T-helper 2 cell treated with Interferon-gamma antibody and Interleukin-4, amounts not matched to agents 5 μg/mL and 100 μg/mL, for 36 hours (primary cell): Measurements from ENCODE around the gene ZP2.
"Not testable (repeated sequence)": the region's sequence is repeated elsewhere in the genome, so short reads cannot be mapped to it uniquely, and the experiment has no call there.

Source experiments
- DNase-seq: peaks from one replicate; pipeline ENCODE4 v3.0.0; 2021; ENCODE audit warnings: low spot score
- H3K27ac Mint-ChIP-seq: one replicate; pipeline ENCODE4 v1.8.0; 2021; ENCODE audit warnings: mild to moderate bottlenecking, mixed read lengths
- H3K27me3 Mint-ChIP-seq: one replicate; pipeline ENCODE4 v1.8.0; 2021; ENCODE audit warnings: low read depth, mixed read lengths
- H3K36me3 Mint-ChIP-seq: one replicate; pipeline ENCODE4 v1.8.0; 2021; ENCODE audit warnings: low read depth, mixed read lengths
- H3K4me1 Mint-ChIP-seq: one replicate; pipeline ENCODE4 v1.8.0; 2021; ENCODE audit warnings: low read depth, mixed read lengths
- H3K4me3 Mint-ChIP-seq: one replicate; pipeline ENCODE4 v1.8.0; 2022; ENCODE audit warnings: mild to moderate bottlenecking, moderate library complexity, mixed read lengths
- H3K9me3 Mint-ChIP-seq: one replicate; pipeline ENCODE4 v1.8.0; 2021; ENCODE audit warnings: mixed read lengths

ZP2 gene

DNA sequence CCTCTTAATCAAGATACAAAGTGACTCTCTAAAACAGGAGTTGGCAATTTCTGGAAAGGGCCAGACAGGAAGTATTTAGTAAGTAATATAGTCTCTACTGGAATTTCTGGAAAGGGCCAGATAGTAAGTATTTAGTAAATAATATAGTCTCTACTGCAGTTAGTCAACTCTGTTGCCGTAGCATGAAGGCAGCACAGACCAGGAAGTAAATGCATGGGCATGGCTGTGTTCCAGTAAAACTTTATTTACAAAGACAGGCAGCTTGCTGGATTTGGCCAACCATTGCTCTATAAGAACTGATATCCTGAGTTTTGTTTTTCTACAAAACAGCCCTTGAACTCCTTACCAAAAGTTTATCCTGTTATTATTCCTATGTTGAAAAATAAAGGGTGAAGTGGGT is 36.0 kb downstream of the ZP2 start:
- Mint-ChIP-seq H3K4me3 (no peak overlapping the region), H3K27me3 (no peaks in the 10 kb centered on the region), H3K9me3 (no peaks in the 10 kb centered on the region), H3K4me1 (no peaks in the 10 kb centered on the region), H3K27ac (no peak overlapping the region), H3K36me3 (peaks cover 35% of the 10 kb centered on the region)
- no peak for DNase-seq

DNA sequence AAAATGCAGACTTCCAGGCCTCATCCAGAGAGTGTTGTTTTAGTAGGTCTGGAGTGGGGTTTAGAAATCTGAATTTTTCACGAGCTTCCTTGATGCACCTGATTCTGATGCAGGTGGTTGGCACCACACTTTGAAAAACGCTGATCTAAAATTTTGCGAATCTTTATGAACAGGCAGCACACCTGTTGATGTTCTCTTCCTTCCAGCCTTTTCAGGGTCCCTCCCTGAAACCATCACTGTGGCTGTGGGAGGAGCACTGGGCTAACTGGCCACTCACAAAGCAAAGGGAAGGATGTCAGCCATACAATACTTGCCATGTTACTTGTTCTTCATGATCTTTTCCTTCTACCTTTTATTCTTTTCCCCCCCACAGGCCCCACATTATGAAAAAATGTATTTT is 38.7 kb downstream of the ZP2 start:
- H3K36me3 Mint-ChIP-seq: peaks cover 21% of the 10 kb centered on the region
- no peaks in the 10 kb centered on the region for H3K4me1 Mint-ChIP-seq
- H3K27ac Mint-ChIP-seq: no peak overlapping the region
- DNase-seq: no peak
- no peaks in the 10 kb centered on the region for H3K27me3 Mint-ChIP-seq
- H3K4me3 Mint-ChIP-seq: no peak overlapping the region
- no peaks in the 10 kb centered on the region for H3K9me3 Mint-ChIP-seq

DNA sequence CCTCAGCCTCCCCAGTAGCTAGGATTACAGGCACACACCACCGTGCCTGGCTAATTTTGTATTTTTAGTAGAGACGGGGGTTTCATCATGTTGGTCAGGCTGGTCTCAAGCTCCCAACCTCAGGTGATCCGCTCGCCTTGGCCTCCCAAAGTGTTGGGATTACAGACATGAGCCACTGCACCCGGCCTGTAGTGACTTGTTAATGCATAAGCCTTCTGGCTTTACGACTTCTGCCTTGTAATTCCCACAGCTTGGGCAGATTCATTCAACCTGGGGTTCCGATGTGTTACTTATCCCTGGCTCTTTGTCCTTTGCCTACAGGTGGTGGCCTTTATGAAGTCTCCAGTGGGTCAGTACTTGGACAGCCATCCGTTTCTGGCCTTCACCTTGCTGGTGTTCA is 41.3 kb downstream of the ZP2 start:
- not testable (repeated sequence) for H3K9me3 Mint-ChIP-seq, H3K27me3 Mint-ChIP-seq, DNase-seq, H3K27ac Mint-ChIP-seq, H3K4me3 Mint-ChIP-seq, H3K4me1 Mint-ChIP-seq
- H3K36me3 Mint-ChIP-seq: peaks cover 24% of the 10 kb centered on the region

DNA sequence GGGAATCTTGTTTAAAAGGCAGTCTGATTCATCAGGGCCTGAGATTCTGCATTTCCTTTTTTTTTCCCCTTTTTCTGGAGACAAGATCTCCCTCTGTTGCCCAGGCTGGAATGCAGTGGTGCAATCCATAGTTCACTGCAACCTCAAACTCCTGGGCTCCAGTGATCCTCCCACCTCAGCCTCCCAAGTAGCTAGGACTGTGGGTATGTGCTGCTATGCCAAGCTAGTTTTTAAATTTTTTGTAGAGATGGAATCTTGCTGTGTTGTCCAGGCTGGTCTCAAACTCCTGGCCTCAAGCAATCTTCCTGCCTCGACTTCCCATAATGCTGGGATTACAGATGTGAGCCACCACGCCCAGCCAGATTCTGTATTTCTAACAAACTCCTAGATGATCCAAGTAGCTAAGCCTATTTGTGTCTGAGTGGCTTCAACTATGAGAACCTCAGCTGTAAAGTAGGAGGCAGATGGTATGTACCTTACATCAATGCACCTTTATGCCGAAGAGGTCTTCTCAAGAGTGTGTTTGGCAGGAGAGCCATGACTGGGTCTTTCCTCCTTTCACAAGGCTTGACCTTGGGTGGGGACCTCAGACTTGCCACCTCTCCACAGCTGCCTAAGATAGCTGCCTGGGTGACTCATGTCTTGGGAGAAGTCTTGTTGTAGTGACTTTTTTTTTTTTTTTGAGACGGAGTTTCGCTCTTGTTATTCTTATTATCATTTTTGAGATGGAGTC is 42.0 kb downstream of the ZP2 start:
- H3K9me3 Mint-ChIP-seq: no peaks in the 10 kb centered on the region
- no peaks in the 10 kb centered on the region for H3K27me3 Mint-ChIP-seq
- H3K4me3 Mint-ChIP-seq: no peak overlapping the region
- DNase-seq: no peak
- peaks cover 24% of the 10 kb centered on the region for H3K36me3 Mint-ChIP-seq
- H3K4me1 Mint-ChIP-seq: no peaks in the 10 kb centered on the region
- no peak overlapping the region for H3K27ac Mint-ChIP-seq

DNA sequence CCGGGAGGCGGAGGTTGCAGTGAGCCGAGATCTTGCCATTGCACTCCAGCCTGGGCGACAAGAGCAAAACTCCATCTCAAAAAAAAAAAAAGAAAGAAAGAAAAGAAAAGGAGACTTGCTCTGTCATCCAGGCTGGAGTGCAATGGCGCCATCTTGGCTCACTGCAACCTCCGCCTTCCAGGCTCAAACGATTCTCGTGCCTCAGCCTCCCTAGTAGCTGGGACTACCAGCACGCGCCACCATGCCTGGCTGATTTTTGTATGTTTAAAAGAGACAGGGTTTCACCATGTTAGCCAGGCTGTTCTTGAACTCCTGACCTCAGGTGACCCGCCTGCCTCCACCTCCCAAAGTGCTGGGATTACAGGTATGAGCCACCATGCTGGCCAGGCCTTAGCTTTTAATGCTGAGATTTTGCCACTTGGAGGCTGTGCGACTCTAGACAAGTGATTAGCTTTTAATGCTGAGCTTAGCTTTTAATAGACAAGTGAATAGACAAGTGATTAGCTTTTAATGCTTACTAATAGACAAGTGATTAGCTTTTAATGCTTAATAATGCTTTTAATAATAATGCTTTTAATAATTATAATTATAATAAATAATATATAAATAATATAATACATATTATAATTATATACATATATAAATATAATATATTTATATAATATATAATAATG is 43.3 kb downstream of the ZP2 start:
- DNase-seq: no peak
- Mint-ChIP-seq H3K9me3 (no peaks in the 10 kb centered on the region), H3K36me3 (peaks cover 20% of the 10 kb centered on the region), H3K4me1 (no peaks in the 10 kb centered on the region), H3K27ac (no peak overlapping the region), H3K4me3 (no peak overlapping the region), H3K27me3 (no peaks in the 10 kb centered on the region)

DNA sequence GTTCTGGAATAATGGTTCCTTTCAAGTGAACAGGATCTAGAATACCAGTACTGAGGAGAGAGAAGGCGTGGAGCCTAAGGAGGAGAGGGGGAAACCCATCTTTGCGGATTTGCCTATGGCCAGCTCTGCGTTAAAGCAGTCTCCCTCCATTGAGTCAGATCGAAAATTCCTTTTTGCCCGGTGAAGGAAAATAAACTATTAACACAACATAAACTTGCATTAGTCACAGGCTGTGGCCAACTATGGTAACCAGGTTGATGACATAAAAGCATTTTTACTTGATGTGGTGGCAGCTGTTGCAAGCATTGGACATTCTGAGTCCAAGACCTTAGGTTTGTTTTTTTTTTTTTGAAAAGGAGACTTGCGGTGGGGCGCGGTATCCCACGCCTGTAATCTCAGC is 44.0 kb downstream of the ZP2 start:
- no peak overlapping the region for H3K27ac Mint-ChIP-seq
- DNase-seq: no peak
- H3K27me3 Mint-ChIP-seq: no peaks in the 10 kb centered on the region
- peaks cover 2% of the 10 kb centered on the region for H3K4me1 Mint-ChIP-seq
- H3K36me3 Mint-ChIP-seq: peaks cover 20% of the 10 kb centered on the region
- no peak overlapping the region for H3K4me3 Mint-ChIP-seq
- H3K9me3 Mint-ChIP-seq: no peaks in the 10 kb centered on the region

DNA sequence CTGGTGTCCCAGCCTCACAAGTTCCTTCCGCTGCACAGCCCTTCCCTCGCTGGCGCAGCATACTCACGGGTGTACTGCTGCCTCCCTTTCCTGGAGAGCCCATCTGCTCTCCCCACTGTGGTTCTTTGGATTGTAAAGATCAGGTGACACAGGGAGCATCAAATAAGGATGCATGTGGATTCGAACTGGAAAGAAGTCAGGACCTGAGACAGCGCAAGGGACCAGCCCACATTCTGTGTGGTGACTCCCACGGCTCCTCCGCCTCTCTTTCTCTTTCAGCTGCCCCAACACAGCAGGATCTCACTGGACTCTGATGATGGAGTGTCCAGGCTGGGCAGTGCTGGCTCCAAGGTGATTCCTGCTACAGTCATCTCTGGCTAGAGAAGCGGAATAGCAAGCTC is 44.8 kb downstream of the ZP2 start:
- Mint-ChIP-seq H3K9me3 (no peaks in the 10 kb centered on the region), H3K4me3 (no peak overlapping the region), H3K36me3 (peaks cover 22% of the 10 kb centered on the region), H3K27me3 (no peaks in the 10 kb centered on the region), H3K27ac (no peak overlapping the region), H3K4me1 (peaks cover 2% of the 10 kb centered on the region)
- no peak for DNase-seq

DNA sequence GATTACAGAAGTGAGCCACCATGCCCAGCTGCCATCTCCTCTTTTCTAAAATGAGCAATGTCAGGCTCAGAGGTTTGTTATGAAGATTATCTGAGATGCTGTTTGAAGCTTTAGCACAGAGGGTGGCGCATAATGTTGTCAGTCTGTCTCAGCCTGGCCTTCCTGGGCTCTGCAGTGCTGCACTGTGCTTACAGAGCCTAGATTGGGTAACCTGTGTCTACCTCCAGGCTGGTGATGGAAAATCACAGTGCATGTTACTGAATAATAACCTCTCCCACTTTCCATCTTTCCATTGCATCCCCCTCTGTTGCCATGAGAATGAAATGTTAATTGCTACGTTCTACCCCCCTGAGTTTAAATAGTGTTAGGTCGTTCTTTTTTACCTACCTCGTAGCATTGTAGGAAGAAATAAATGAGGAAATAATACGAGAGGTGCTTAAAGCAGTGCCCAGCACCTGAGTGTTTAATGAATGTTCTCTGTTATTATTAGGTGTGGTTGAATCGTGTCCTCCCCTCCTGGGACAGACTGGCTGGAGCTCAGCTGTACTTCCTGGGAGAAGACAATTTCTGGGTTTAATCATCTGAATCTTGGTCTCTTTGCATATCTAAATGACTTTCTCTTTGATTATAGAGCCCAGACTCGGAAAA is 46.7 kb downstream of the ZP2 start:
- Mint-ChIP-seq H3K4me1 (peaks cover 4% of the 10 kb centered on the region), H3K36me3 (peaks cover 16% of the 10 kb centered on the region), H3K9me3 (no peaks in the 10 kb centered on the region), H3K4me3 (no peak overlapping the region), H3K27ac (no peak overlapping the region), H3K27me3 (no peaks in the 10 kb centered on the region)
- DNase-seq: no peak

DNA sequence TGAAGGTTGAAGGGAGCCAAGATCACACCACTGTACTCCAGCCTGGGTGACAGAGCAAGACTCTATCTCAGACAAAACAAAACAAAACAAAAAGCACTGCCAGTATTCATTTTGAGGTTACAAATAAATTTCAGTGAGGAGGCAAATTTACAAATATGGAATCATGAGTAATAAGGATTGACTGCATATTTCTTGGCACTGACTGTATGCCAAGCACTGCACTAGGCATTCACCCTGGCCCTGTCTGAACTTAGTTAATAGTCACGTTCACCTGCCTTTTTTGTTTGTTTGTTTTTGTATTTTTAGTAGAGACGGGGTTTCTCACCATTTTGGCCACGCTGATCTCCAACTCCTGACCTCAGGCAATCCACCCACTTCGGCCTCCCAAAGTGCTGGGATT is 47.8 kb downstream of the ZP2 start:
- Mint-ChIP-seq H3K4me3 (no peak overlapping the region), H3K9me3 (no peaks in the 10 kb centered on the region), H3K36me3 (peaks cover 12% of the 10 kb centered on the region), H3K27me3 (no peaks in the 10 kb centered on the region), H3K4me1 (peaks cover 9% of the 10 kb centered on the region), H3K27ac (no peak overlapping the region)
- DNase-seq: no peak

DNA sequence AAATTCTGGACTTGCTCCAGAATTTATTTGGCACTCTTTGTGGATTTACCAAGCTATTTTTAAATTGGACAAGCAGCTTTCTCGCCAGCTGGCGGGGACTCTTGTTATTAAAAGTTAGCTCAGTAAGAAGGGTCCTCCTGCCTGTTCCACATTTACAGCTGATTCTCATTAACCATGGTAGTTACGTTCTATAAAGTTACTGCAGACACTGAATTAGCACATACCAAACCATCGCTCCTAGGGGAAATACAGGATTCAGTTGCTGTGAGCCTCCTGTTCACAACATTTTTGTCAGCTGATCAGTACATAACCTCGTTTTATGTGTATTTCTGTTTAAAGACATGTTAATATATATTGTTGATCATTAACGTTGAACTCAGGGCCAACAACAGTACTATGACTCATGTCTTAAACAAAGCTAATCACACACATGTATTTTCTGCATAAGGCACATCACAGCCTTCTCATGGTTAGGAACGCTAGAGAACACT is 48.7 kb downstream of the ZP2 start:
- H3K27me3 Mint-ChIP-seq: no peaks in the 10 kb centered on the region
- no peak overlapping the region for H3K4me3 Mint-ChIP-seq
- no peak for DNase-seq
- no peaks in the 10 kb centered on the region for H3K9me3 Mint-ChIP-seq
- H3K27ac Mint-ChIP-seq: no peak overlapping the region
- peaks cover 12% of the 10 kb centered on the region for H3K36me3 Mint-ChIP-seq
- peaks cover 15% of the 10 kb centered on the region for H3K4me1 Mint-ChIP-seq

DNA sequence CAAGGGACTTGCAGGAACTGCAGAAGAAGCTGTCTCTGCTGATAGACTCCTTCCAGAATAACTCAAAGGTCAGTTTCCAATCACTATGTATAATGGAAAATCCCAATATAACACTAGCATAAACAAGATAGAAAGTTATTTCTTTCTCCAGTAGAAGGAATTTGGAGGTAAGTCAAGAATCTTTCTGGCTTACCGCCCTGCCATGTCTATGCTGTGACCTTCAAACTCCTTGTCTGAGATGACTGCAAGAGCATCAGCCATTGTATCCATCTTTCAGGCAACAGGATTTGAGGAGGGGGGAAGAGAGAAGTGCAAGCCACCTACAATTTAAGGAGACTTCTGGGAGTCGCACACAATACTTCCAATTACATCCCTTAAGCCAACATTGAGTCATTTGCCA is 50.2 kb downstream of the ZP2 start:
- peaks cover 12% of the 10 kb centered on the region for H3K36me3 Mint-ChIP-seq
- H3K4me3 Mint-ChIP-seq: no peak overlapping the region
- H3K27ac Mint-ChIP-seq: no peak overlapping the region
- peaks cover 19% of the 10 kb centered on the region for H3K4me1 Mint-ChIP-seq
- H3K27me3 Mint-ChIP-seq: no peaks in the 10 kb centered on the region
- DNase-seq: no peak
- H3K9me3 Mint-ChIP-seq: no peaks in the 10 kb centered on the region

DNA sequence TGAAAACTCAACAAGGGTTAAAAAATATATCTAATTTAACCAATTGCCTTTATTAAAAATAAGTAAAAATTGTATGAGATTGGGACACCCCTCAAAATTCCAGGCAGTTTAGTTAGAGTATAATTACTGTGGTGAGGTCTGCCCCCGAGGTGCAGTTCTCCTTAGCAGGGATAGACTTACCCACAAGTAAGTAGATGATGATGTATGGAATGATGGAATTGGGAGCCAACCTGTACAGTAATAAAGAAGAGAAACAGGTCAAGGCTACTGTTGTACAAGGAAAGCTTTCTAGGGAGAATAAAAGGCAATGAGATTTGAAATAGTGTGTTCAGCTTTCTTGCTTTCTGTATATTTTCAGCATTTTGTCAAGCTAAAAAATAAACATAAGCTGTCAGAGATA is 51.1 kb downstream of the ZP2 start:
- H3K27me3 Mint-ChIP-seq: no peaks in the 10 kb centered on the region
- H3K36me3 Mint-ChIP-seq: peaks cover 9% of the 10 kb centered on the region
- no peak overlapping the region for H3K4me3 Mint-ChIP-seq
- no peaks in the 10 kb centered on the region for H3K9me3 Mint-ChIP-seq
- DNase-seq: no peak
- peaks cover 19% of the 10 kb centered on the region for H3K4me1 Mint-ChIP-seq
- no peak overlapping the region for H3K27ac Mint-ChIP-seq

DNA sequence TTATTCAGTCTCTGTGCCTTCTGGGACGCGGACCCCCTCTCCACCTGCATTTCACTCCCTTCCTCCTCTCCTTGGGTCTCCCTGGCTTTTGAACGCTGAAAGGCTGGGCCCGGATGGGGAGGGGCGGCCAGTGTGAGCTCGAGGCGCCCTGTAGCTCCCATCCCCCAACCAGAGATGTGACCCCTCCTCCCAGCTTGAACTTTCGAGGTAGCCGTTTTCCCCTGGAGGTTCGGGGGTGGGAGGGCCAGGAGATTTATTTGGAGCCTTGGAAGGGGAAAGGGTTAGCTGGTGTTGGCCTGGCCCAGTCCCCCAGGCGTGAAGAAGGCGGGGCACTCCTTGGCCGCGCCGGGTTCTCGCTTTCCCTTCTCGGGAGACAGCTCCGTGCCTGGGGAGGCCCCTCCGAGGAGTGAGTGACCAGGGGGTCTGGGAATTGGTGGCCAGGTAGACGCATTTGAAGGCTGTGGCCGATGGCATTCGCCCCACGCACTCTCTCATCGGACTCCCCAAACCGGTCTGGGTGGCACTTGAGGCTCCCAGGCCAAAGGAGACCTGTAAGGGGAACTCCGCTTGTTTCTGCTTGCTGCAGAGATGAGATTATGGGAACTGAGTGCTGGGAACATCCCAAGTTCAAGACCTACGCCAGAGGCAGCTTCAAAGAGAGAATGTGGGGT is 52.0 kb downstream of the ZP2 start:
- H3K4me3 Mint-ChIP-seq: peak overlapping the region; percentile 95
- no peaks in the 10 kb centered on the region for H3K27me3 Mint-ChIP-seq
- peaks cover 19% of the 10 kb centered on the region for H3K4me1 Mint-ChIP-seq
- H3K36me3 Mint-ChIP-seq: peaks cover 8% of the 10 kb centered on the region
- DNase-seq: no peak
- peak overlapping the region; percentile 72 for H3K27ac Mint-ChIP-seq
- no peaks in the 10 kb centered on the region for H3K9me3 Mint-ChIP-seq
